ENCODE results near the gene TMEM107.
"Not testable (repeated sequence)": the region's sequence is repeated elsewhere in the genome, so short reads cannot be mapped to it uniquely, and the experiment has no call there.

The TMEM107 gene

GRCh38 chr17:8189041-8189710, 13.0 kb upstream of the TMEM107 start:
- peak; percentile 21 for DNase-seq

GRCh38 chr17:8188263-8188839, 12.2 kb upstream of the TMEM107 start:
- peak in 1 of 2 donors; percentile 18 for DNase-seq

GRCh38 chr17:8187517-8188262, 11.5 kb upstream of the TMEM107 start:
- DNase-seq: peak; percentile 87 to 93

- DNase-seq: peak; percentile 89 to 92
Observed at GRCh38 chr17:8186787-8187516, 10.8 kb upstream of the TMEM107 start.

- DNase-seq: no peak
Observed at GRCh38 chr17:8186446-8186786, 10.2 kb upstream of the TMEM107 start.

- DNase-seq: peak; percentile 87 to 94
Observed at GRCh38 chr17:8185582-8186445, 9.6 kb upstream of the TMEM107 start.

GRCh38 chr17:8176998-8177731, 985 bp upstream of the TMEM107 start:
- no peak for DNase-seq

GRCh38 chr17:8175795-8176196, 384 bp downstream of the TMEM107 start:
- DNase-seq: no peak

- no peak for DNase-seq
Observed at GRCh38 chr17:8173871-8174322, 2.3 kb downstream of the TMEM107 start.

- peak; percentile 78 to 84 for DNase-seq
Observed at GRCh38 chr17:8173056-8173870, 2.9 kb downstream of the TMEM107 start.

- not testable (repeated sequence) for DNase-seq
Observed at GRCh38 chr17:8170186-8170585, 6.0 kb downstream of the TMEM107 start.

GRCh38 chr17:8167526-8167925, 8.7 kb downstream of the TMEM107 start:
- DNase-seq: no peak

GRCh38 chr17:8166731-8167130, 9.4 kb downstream of the TMEM107 start:
- no peak for DNase-seq

GRCh38 chr17:8164815-8165131, 11.4 kb downstream of the TMEM107 start:
- no peak for DNase-seq

GRCh38 chr17:8163978-8164814, 12.0 kb downstream of the TMEM107 start:
- DNase-seq: peak; percentile 50 to 64

GRCh38 chr17:8162997-8163977, 12.9 kb downstream of the TMEM107 start:
- DNase-seq: no peak

GRCh38 chr17:8162233-8162996, 13.8 kb downstream of the TMEM107 start, which contains the start of gene VAMP2:
Gene VAMP2, minus strand, starts transcription at chr17:8162948. Its CDS starts 69 bp downstream, at chr17:8162879.
- peak; percentile 79 to 81 for DNase-seq
